Coronary artery (tissue), 2 donors: Measurements from ENCODE around the gene LSP1.

ENCODE experiments used
- DNase-seq: peaks from one replicate; pipeline ENCODE4 v3.0.0-alpha.2; 2017; ENCODE audit warnings: low spot score
- H3K27ac ChIP-seq, 2 donors: fragments of 200-600 bp; sonication (generic); one replicate each; pipeline ENCODE4 v1.5.1; 2016 to 2019
- H3K4me3 ChIP-seq: fragments of 200-600 bp; sonication (generic); 2 replicates; pipeline ENCODE4 v1.5.1; 2016; ENCODE audit warnings: mild to moderate bottlenecking, moderate library complexity
- TF ChIP-seq, protein P1 (sequence below): fragments of 200-600 bp; sonication (generic); IDR thresholded peaks from one replicate; pipeline ENCODE4 v1.5.1; 2019; ENCODE audit warnings: antibody characterized with exemption

The LSP1 gene

DNA sequence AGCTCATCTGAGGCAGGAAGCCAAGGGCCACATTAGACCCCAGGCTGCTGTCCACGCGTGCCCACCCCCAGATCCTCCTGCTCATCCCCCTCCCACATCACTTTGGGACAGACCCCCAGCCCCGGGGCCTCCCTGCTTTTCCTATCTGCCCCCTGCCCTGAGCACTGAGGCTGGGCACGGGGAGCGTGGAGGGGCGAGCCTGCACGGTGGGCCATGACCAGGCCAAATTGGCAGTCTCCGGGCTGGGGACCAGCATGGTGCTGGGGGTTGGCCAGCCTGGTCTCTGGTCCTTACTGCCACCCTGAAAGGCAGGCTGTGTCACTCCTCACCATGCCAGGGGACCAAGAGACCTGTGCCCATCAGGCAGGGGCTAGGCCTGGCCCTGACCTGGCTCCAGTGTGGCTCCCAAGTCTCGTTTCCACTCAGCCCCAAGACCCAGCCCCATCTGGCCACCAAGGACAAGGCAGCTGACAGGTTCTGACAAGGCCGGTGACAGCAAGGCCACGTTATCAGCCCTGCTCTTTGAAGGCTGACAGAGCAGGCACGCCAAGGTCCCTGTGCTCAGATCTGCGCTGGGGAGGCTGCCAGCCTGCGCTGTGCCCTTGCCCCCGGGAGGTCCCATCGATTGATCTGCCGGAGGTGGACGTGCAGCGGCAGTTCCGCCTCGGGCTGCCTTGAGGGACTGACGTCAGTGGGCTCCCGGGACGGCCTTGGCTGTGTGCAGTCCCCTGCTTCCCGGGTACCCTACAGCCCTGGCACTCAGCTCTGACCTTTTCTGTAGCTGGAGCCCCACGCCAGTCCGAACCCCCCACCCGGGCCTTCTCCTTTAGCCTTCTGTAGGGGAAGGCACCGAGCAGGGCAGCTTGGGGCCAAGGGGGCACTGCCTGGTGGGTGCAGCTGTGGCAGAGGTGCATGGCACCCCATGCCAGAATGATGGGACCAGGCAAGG is 10.5 kb upstream of the LSP1 start:
- no peak overlapping the region for H3K4me3 ChIP-seq
- H3K27ac ChIP-seq, result no peak overlapping the region
- no peak for DNase-seq
- TF ChIP-seq, protein P1, sequence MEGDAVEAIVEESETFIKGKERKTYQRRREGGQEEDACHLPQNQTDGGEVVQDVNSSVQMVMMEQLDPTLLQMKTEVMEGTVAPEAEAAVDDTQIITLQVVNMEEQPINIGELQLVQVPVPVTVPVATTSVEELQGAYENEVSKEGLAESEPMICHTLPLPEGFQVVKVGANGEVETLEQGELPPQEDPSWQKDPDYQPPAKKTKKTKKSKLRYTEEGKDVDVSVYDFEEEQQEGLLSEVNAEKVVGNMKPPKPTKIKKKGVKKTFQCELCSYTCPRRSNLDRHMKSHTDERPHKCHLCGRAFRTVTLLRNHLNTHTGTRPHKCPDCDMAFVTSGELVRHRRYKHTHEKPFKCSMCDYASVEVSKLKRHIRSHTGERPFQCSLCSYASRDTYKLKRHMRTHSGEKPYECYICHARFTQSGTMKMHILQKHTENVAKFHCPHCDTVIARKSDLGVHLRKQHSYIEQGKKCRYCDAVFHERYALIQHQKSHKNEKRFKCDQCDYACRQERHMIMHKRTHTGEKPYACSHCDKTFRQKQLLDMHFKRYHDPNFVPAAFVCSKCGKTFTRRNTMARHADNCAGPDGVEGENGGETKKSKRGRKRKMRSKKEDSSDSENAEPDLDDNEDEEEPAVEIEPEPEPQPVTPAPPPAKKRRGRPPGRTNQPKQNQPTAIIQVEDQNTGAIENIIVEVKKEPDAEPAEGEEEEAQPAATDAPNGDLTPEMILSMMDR, result no peak

DNA sequence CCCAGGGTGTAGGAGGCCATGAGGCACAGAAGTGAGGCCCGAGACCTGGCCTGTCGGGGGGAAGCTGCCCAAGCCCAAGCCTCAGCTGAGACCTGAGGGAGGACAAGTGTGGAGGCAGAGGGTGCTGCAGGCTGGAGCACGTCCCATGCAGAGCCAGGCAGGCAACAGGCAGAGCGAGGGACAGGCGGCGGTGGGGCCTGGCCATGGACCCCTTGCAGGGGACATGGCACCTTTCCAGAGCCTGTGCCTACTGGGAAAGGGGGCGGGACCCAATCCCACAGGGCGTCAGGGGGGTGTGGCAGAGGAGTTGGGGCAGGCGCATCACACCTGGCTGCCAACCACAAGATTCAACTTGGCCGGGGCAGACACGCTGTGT is 9.8 kb upstream of the LSP1 start:
- Histone ChIP-seq H3K27ac (no peak overlapping the region), H3K4me3 (no peak overlapping the region)
- DNase-seq, result no peak
- TF ChIP-seq, protein P1, result no peak

DNA sequence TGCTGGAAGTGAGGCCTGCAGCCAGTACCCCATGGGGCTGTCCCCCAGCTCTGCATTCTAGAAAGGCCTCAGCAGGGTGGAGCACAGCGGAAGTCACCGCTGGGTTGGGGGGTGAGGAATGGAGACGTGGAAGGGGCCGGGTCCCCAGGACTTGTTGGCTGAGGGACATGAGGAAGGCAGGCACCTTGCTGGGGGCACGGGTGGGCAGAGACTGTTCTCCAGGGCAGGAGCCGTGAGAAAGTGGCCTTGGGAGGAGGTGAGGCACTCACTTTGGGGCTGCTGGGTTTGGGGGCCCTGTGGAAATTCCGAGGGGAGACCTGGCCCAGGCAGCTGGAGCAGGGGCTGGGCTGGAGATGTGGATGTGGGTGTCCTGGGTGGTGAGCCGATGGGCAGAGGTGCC is 9.1 kb upstream of the LSP1 start:
- TF ChIP-seq, protein P1, result no peak
- Histone ChIP-seq H3K27ac (peak overlapping the region in 1 of 2 donors; percentile 37), H3K4me3 (no peak overlapping the region)
- DNase-seq, result no peak

DNA sequence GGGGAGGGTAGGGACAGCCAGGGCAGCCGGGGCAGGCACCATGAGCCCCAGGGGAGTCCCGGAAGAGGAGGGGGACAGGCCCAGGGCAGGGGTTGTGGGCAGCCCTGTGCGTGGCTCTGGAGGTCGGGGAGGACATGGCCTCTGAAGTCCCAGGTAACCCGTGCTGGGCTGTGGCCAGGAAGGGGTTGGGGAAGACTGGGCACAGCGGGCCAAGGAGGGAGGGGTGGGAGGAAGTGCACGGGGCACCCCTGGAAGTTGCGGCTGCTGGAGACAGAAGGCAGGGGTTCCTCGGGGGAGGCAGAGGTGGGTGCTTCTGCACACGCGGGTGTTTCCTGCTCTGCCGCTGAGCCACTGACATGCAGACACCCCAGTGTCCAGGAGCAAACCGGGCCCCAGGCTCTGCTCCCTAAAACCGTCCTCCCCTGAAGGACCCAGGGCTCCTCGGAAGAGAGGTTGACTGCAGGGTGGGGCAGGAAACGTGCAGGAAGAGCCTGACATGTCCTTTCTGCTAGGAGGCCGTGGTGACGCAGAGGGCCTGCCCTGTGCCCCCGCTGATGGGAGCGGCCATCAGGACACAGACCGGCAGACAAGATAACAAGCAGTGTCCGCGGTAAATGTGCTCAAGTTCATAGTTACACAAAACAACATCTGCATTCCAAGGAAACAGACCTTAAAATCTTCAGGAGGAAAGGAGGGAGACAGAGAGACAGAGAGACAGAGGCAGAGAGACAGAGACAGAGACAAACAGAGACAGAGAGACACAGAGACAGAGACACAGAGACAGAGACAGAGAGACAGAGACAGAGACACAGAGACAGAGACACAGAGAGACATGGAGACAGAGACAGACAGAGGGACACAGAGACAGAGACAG is 8.4 kb upstream of the LSP1 start:
- DNase-seq, result no peak
- peak overlapping the region in 1 of 2 donors; percentile 37 for H3K27ac ChIP-seq
- no peak overlapping the region for H3K4me3 ChIP-seq
- TF ChIP-seq, protein P1, result no peak

DNA sequence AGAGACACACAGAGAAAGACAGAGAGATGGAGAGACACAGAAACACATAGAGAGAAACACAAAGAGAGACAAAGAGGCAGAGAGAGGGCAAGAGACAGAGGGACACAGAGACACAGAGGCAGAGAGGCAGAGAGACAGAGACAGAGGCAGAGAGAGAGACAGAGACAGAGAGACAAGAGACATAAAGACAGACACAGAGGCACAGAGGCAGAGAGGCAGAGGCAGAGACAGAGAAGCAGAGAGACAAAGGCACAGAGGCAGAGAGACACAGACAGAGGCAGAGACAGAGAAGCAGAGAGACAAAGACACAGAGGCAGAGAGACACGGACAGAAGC is 7.8 kb upstream of the LSP1 start:
- no peak overlapping the region for H3K27ac ChIP-seq
- TF ChIP-seq, protein P1, result no peak

DNA sequence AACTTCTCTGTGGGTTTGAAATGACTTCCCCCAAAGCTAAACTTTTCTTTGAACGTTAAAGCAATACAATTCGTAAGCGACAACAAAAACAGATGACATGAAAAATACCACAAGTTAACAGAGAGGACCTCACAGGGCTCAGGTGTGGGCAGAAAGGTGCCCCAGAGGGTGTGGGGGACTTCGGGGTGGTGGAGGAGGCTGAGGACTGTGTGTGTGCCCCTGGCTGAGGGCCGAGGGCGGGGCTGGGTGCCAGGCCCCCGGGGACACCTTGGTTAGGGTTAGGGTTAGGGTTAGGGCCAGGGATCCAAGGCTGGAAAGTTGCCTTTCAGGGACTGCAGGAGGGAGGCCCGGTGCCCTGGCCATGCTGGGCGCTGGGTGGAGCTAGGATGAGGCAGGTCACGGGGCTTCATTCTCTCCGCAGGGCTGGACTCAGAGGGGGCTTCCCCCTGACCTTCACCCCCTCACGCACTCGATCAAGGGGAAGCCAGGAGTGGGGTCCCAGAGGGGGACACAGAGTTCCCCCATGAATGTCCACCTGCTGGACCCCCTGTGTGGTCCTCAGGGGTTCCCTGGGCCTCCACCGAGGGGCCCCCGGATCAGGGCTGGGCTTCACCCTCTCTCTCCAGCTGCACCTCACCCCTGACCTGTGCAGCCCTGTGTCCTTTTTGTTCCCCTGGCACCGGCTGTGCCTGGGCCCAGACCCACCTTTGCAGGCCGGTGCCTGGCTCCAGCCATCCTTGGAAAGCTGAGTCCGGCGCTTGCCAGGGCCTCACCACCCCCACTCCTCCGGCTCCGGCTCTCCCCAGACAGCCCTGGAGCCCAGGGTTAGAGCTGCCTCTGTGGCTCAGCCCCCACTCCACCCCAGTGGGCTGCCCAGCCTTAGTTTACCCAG is 7.1 kb upstream of the LSP1 start:
- TF ChIP-seq, protein P1, result no peak
- Histone ChIP-seq H3K27ac (no peak overlapping the region), H3K4me3 (no peak overlapping the region)
- DNase-seq, result no peak

More for the DNA sequence above, 7.8 kb upstream of the LSP1 start:
- H3K4me3 ChIP-seq, result no peak overlapping the region
- no peak for DNase-seq
